GM19324 (cell line): ENCODE measurements around the gene SH3RF3.

ENCODE experiments used
- ATAC-seq: cut with Tn5 transposase; IDR thresholded peaks from one replicate; pipeline ENCODE4 v1.9.1; 2021; ENCODE audit warnings: mild to moderate bottlenecking, moderate library complexity; ENCODE audit not compliant: unreplicated experiment, low FRiP score

The SH3RF3 gene

GRCh38 chr2:109472974-109473373 lies 344.0 kb downstream of the SH3RF3 start:
- ATAC-seq = no peak

GRCh38 chr2:109473616-109474318 lies 344.8 kb downstream of the SH3RF3 start:
- ATAC-seq = no peak

GRCh38 chr2:109474319-109474825 lies 345.4 kb downstream of the SH3RF3 start:
- no peak for ATAC-seq

- ATAC-seq = no peak
These were observed 346.7 kb downstream of the SH3RF3 start for GRCh38 chr2:109475531-109476210.

GRCh38 chr2:109476641-109477441 lies 347.8 kb downstream of the SH3RF3 start:
- no peak for ATAC-seq

GRCh38 chr2:109478906-109479493 lies 350.0 kb downstream of the SH3RF3 start:
- ATAC-seq = no peak

- ATAC-seq = no peak
These were observed 350.8 kb downstream of the SH3RF3 start for GRCh38 chr2:109479804-109480203.

- ATAC-seq = no peak
These were observed 351.6 kb downstream of the SH3RF3 start for GRCh38 chr2:109480486-109481195.

- no peak for ATAC-seq
These were observed 352.2 kb downstream of the SH3RF3 start for GRCh38 chr2:109481196-109481555.

GRCh38 chr2:109481599-109481998 lies 352.6 kb downstream of the SH3RF3 start:
- ATAC-seq = no peak

- ATAC-seq = no peak
These were observed 353.4 kb downstream of the SH3RF3 start for GRCh38 chr2:109482361-109482861.

- no peak for ATAC-seq
These were observed 357.9 kb downstream of the SH3RF3 start for GRCh38 chr2:109486711-109487535.

- ATAC-seq = no peak
These were observed 358.5 kb downstream of the SH3RF3 start for GRCh38 chr2:109487536-109487869.

- no peak for ATAC-seq
These were observed 359.1 kb downstream of the SH3RF3 start for GRCh38 chr2:109487871-109488655.

GRCh38 chr2:109489296-109489695 lies 360.3 kb downstream of the SH3RF3 start:
- no peak for ATAC-seq

GRCh38 chr2:109493176-109493935 lies 364.4 kb downstream of the SH3RF3 start:
- no peak for ATAC-seq

GRCh38 chr2:109494351-109494750 lies 365.3 kb downstream of the SH3RF3 start:
- ATAC-seq = no peak

GRCh38 chr2:109497463-109497862 lies 368.5 kb downstream of the SH3RF3 start:
- ATAC-seq = no peak
